ENCODE data around the gene LARGE1. TPM values are rescaled to one million over a fixed set of nuclear protein-coding genes. Genes with fewer than 3 reads are reported as not detected.
A peak's percentile ranks its signal among the peaks of the same experiment; 100 is the strongest.

LARGE1 gene
- polyA plus RNA-seq, 3 donors, result 0.05 to 0.13 TPM; not detected in 1

GRCh38 chr22:33240888-33241475 lies 679.3 kb downstream of the LARGE1 start:
- WGBS (ENCODE audit: insufficient coverage), result 83% methylated on average over 1 of the region's 3 CpGs
- Histone ChIP-seq H3K79me2 (ENCODE audit: insufficient read depth, low read length) (no peaks in the 10 kb centered on the region), H3K4me1 (ENCODE audit: control insufficient read depth in 1 of 2, insufficient read depth in 2 of 2, low read length in 2 of 2) (no peaks in the 10 kb centered on the region), H3K4me3 (replicated peaks in 1 of 3; ENCODE audit: low read depth in 2 of 3, low read length in 3 of 3) (no peak overlapping the region), H3K9me3 (replicated peaks in 1 of 2; ENCODE audit: control insufficient read depth in 1 of 2, insufficient read depth in 1 of 2, low read length in 2 of 2) (peaks cover 0 to 3% of the 10 kb centered on the region in 2 donors), H3K9ac (ENCODE audit: insufficient read depth, low read length, poor library complexity, severe bottlenecking) (no peak overlapping the region), H3K27ac (ENCODE audit: low read depth in 1 of 2, low read length in 2 of 2) (no peak overlapping the region), H3K27me3 (ENCODE audit: control insufficient read depth in 2 of 2, insufficient read depth in 2 of 2, low read length in 2 of 2) (no peaks in the 10 kb centered on the region), H2AFZ (ENCODE audit: insufficient read depth, low read depth, low read length, poor library complexity, severe bottlenecking) (no peak overlapping the region), H3K4me2 (replicated peaks; ENCODE audit: extremely low read depth, low read length, poor library complexity, severe bottlenecking) (no peak overlapping the region), H4K20me1 (ENCODE audit: insufficient read depth, low read length) (no peaks in the 10 kb centered on the region), H3K36me3 (replicated peaks in 1 of 2; ENCODE audit: control insufficient read depth in 1 of 2, insufficient read depth in 2 of 2, low read length in 2 of 2) (no peaks in the 10 kb centered on the region)
- Mint-ChIP-seq H3K27ac (peak overlapping the region in 1 of 7 donors; percentile 3), H3K4me3 (no peak overlapping the region), H3K4me1 (no peaks in the 10 kb centered on the region), H3K27me3 (ENCODE audit: low read depth in 3 of 3) (peaks cover 1 to 2% (median 2%) of the 10 kb centered on the region in 3 donors), H3K9me3 (peaks cover 0 to 19% (median 7%) of the 10 kb centered on the region in 7 donors), H3K36me3 (no peaks in the 10 kb centered on the region)
- intact Hi-C loops (cut with micrococcal nuclease), result no loop called here
- TF ChIP-seq CTCF (IDR thresholded peaks at IDR 0.05), result no peak
- DNase-seq, result no peak

GRCh38 chr22:33232071-33232470 lies 688.2 kb downstream of the LARGE1 start:
- no peak overlapping the region for H3K4me2 ChIP-seq (replicated peaks; ENCODE audit: extremely low read depth, low read length, poor library complexity, severe bottlenecking)
- H4K20me1 ChIP-seq (ENCODE audit: insufficient read depth, low read length), result no peaks in the 10 kb centered on the region
- H3K27ac ChIP-seq (ENCODE audit: low read depth in 1 of 2, low read length in 2 of 2), result no peak overlapping the region
- Mint-ChIP-seq H3K4me3 (no peak overlapping the region), H3K27me3 (ENCODE audit: low read depth in 3 of 3) (peaks cover 0 to 5% (median 0%) of the 10 kb centered on the region in 3 donors), H3K36me3 (no peaks in the 10 kb centered on the region), H3K27ac (no peak overlapping the region), H3K4me1 (no peaks in the 10 kb centered on the region), H3K9me3 (peaks cover 16 to 30% (median 24%) of the 10 kb centered on the region in 7 donors)
- peaks cover 14 to 40% of the 10 kb centered on the region in 2 donors for H3K9me3 ChIP-seq (replicated peaks in 1 of 2; ENCODE audit: control insufficient read depth in 1 of 2, insufficient read depth in 1 of 2, low read length in 2 of 2)
- intact Hi-C loops (cut with micrococcal nuclease), result no loop called here
- H3K27me3 ChIP-seq (ENCODE audit: control insufficient read depth in 2 of 2, insufficient read depth in 2 of 2, low read length in 2 of 2), result no peaks in the 10 kb centered on the region
- no peaks in the 10 kb centered on the region for H3K79me2 ChIP-seq (ENCODE audit: insufficient read depth, low read length)
- TF ChIP-seq CTCF (IDR thresholded peaks at IDR 0.05), result no peak
- H3K36me3 ChIP-seq (replicated peaks in 1 of 2; ENCODE audit: control insufficient read depth in 1 of 2, insufficient read depth in 2 of 2, low read length in 2 of 2), result no peaks in the 10 kb centered on the region
- H3K9ac ChIP-seq (ENCODE audit: insufficient read depth, low read length, poor library complexity, severe bottlenecking), result no peak overlapping the region
- no peaks in the 10 kb centered on the region for H3K4me1 ChIP-seq (ENCODE audit: control insufficient read depth in 1 of 2, insufficient read depth in 2 of 2, low read length in 2 of 2)
- WGBS (ENCODE audit: insufficient coverage), result 95% methylated on average over 3 of the region's 5 CpGs
- no peak overlapping the region for H2AFZ ChIP-seq (ENCODE audit: insufficient read depth, low read depth, low read length, poor library complexity, severe bottlenecking)
- H3K4me3 ChIP-seq (replicated peaks in 1 of 3; ENCODE audit: low read depth in 2 of 3, low read length in 3 of 3), result no peak overlapping the region
- DNase-seq, result no peak
